HG02610 (cell line): ENCODE data around the gene ACBD7.

ENCODE experiments used
- ATAC-seq: cut with Tn5 transposase; IDR thresholded peaks from one replicate; pipeline ENCODE4 v1.9.1; 2021; ENCODE audit warnings: mild to moderate bottlenecking, moderate library complexity; ENCODE audit not compliant: unreplicated experiment

ACBD7 gene

DNA sequence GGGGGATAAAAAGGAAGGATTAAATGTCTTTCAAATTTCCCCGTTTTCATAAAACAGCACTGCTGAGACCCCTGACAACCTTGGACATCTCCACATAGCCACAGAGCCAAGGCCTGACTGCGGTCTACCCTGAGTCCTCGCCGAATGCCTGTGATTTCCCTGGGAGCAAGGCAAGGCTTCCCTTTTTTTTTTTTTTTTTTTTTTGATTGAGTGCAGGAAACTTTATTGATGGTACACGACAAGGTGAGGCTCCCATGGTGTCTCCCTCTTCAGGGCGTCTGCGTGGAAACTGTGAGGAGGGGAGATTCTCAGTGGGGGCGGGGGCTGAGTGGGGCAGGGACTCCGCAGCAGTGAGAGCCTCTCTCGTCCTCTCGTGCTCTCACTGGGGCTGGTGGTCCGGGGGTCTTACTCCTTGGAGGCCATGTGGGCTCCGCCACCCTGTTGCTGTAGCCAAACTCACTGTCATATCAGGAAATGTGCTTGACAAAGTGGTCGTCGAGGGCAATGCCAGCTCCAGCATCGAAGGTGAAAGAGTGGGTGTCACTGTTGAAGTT is 4.4 kb upstream of the ACBD7 start:
- ATAC-seq: no peak

DNA sequence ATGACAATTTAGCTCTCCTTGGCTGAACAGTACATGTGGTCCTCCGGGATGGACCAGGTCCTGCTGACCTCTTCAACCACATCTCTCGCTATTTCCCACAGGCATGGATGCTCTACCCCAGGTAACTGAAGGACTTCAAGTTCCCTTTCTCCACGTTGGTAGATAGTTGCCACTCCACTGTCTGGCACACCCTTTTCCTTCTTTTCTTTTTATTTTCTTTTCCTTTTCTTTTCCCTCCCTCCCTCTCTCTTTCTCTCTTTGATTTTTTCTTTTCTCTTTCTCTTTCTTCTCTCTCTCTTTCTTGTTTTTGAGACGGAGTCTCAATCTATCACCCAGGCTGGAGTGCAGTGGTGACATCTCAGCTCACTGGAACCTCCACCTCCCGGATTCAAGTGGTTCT is 2.8 kb upstream of the ACBD7 start:
- no peak for ATAC-seq

GRCh38 chr10:15084502-15084922 is 4.1 kb downstream of the ACBD7 start:
- ATAC-seq: no peak

DNA sequence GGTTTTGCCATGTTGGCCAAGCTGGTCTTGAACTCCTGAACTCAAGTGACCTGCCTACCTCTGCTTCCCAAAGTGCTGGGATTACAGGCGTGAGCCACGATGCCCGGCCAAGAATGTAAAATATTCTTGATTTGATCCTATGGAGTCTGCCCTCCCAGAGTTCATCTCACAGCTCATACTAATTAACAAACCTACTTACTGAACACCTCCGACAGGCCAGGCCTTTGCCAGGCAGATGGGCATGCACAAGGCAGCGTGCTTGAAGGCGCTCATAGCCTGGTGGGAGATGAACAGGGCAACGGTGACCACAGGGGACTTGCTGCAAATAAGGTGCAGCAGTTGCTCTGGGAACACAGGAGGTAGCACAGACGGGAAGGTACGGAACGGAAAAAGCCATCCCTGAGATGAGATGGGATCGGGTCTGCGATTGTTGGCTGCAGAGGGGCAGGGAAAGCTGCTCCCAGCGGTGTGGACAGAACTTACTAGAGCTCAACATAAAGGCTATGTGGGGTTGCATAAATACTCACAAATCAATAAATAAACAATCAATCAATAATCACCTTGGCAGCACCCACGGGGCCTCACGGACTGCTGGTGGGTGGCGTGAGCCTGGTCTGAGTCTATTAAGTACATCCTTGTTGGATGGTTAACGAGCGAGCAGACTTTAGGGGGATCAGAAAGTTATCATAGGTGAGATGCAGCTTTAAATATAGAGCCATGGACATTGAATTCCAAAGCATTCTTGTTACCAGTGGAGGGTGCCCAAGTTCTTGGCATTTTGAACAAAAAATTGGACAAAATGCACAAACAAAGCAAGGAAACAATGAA is 4.7 kb downstream of the ACBD7 start:
- no peak for ATAC-seq

DNA sequence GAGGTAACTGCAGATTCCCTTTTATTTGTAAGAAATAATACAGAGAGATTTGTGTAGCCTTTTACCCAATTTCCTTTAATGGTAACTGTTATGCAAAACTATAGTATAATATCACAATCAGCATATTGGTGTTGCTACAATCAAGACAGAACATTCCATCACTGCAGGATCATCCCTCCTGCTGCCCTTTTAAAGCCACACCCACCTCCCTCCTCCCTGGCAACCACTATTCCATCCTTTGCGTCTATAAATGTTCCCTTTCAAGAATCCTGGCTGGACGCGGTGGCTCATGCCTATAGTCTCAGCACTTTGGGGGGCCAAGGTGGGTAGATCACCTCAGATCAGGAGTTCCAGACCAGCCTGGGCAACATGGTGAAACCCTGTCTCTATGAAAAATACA is 13.2 kb downstream of the ACBD7 start:
- ATAC-seq: no peak

- no peak for ATAC-seq
Measured at GRCh38 chr10:15072358-15072757, 16.2 kb downstream of the ACBD7 start.

DNA sequence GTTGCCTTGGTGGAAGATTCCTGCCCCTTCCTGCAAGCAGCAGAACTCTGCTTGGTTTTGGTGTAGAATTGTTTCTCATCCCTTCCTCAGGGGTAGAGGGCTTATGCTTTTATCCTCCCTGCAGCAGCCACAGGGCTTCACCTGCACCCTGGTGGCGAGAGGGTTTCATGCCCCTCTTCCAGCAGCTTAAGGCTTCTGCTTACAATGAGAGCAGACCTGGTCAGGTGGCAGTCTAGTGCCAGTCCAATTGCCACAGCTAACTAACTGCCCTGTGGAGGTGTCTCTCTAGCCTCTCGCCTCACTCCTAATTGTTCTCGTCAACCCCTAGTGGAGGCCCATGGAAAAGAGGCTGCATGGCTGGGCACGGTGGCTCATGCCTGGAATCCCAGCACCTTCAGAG is 19.3 kb downstream of the ACBD7 start:
- no peak for ATAC-seq

- ATAC-seq: no peak
Measured at GRCh38 chr10:15068802-15069201, 19.8 kb downstream of the ACBD7 start.

DNA sequence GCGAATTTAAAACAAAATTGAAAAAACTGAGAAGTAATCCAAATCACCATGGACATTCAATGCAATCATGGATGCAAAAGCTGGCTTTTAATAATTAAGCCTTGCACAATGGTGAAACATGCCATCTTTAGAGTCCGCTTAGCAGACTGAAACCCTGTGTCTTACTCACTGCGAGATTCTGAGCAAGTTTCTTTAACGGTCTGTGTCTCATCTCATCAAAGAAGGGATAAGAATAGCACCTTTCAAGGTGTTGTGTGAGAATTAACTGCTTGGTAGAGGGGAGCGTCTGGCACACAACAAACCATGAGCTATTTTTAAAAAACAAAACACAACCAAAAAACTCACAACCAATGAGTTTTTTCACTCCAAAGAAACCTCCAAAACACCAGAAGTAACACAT is 21.4 kb downstream of the ACBD7 start:
- no peak for ATAC-seq

DNA sequence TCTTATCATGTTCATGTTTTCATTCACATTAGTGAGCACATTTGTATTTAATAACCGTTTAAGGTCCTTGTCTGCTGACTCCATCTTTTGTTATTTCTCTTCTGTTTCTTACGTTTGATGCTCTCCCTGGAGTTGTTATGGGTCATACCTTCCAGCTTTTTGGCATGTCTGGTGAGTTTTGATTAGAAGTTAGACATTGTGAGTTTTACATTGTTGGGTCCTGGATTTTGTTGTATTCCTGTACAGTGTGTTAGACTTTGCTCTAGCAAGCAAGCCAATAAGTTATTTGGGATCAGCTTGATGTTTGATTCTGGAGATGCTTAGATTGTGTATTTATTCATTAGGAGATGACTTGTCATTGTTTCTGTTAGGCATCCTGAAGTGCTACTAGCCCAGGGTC is 27.9 kb downstream of the ACBD7 start:
- no peak for ATAC-seq

GRCh38 chr10:15059914-15060313 is 28.7 kb downstream of the ACBD7 start:
- ATAC-seq: no peak

- no peak for ATAC-seq
Measured at GRCh38 chr10:15058689-15059088, 29.9 kb downstream of the ACBD7 start.

- ATAC-seq: no peak
Measured at GRCh38 chr10:15053061-15053460, 35.5 kb downstream of the ACBD7 start.

GRCh38 chr10:15052121-15052520 is 36.5 kb downstream of the ACBD7 start:
- ATAC-seq: no peak

DNA sequence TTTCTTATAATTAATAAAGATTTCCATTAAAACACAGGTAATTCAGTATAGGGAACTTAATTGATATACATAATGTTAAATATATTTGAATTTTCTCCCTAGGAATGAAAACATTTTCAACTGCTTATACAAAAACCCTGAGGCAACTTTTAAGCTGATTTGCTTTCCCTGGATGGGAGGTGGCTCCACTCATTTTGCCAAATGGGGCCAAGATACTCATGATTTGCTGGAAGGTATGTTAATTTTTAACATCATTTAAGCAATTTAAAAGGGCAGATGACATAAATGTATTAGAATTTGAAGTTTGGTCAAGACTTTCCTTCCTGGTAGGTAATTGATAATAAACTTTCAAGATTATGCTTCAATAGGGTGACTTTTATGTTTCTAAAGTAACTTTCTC is 39.0 kb downstream of the ACBD7 start:
- no peak for ATAC-seq

- ATAC-seq: no peak
Measured at GRCh38 chr10:15046626-15047025, 42.0 kb downstream of the ACBD7 start.

- ATAC-seq: no peak
Measured at GRCh38 chr10:15045380-15045779, 43.2 kb downstream of the ACBD7 start.

DNA sequence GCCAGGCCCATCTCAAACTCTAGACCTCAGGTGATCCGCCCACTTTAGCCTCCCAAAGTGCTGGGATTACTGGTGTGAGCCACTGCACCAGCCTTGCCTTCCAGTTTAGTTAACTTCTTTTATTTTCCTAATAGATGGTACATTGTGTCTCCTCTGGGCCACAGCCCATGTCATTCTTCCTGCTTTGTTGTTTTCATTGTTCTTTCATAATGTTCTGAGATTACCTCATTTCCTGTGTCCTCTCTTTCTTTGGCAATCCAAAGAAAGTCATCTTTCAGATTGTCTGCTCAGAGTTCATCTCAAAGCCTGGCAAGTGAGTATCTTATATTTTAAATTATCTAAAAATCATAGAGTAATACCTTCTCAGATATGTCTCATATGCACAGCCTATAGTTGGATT is 44.9 kb downstream of the ACBD7 start, which contains the start of gene OLAH:
OLAH (plus strand) TSS at position 270 of the 400 bp plus-strand sequence. CDS start 3,346 bp downstream, outside the sequence.
- ATAC-seq: no peak

GRCh38 chr10:15038416-15038815 is 50.2 kb downstream of the ACBD7 start:
- no peak for ATAC-seq

DNA sequence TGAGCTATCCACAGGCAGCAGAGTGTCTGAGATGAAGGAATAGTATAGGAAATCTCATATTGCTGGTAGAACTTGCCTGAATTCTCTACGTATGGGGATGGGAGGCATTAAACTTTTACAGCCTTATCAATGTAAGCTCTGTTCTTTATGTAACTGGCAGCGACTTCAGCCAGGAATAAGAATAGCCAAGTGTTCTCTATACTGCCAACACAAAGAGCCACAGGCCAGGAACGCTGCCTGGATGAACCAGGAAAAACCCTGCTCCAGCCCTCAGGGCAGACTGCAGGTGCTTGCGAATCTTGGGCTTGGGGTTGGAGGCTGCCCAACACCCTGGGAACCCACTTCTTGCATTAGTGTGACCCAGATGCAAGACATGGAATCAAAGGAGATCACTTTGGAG is 50.9 kb downstream of the ACBD7 start:
- no peak for ATAC-seq

- no peak for ATAC-seq
Measured at GRCh38 chr10:15035385-15036301, 52.9 kb downstream of the ACBD7 start.

GRCh38 chr10:15027741-15028140 is 60.8 kb downstream of the ACBD7 start:
- ATAC-seq: no peak
